ENCODE results near the gene TUBB8B.
A peak's percentile ranks its signal among the peaks of the same experiment; 100 is the strongest.
"Not testable (repeated sequence)": the region's sequence is repeated elsewhere in the genome, so short reads cannot be mapped to it uniquely, and the experiment has no call there.

TUBB8B gene

DNA sequence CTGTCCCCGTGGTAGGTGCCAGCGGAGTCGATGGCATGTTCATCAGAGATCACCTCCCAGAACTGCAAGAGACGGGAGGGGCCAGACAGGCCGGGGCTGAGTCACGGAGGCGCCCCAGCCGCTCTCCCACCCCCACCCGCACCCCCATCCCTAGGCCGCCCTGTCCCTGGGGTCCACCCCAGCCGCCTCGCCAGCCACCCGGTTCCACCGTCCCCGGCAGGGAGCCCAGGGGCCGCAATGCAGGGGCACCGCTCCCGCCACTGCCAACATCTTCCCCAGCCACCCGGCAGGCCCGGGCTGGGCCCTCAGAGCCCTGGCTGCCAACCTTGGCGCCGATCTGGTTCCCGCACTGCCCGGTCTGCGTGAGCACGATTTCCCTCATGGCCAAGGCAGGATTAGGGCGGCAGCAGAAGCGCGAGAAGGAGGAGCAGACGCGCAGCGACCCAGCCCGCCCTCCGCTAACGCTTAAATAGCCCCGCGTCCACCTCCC, at the start of gene TUBB8B:
Gene TUBB8B (minus strand): TSS at position 440 of the 490 bp plus-strand sequence. CDS start 58 bp downstream, at position 382.
- not testable (repeated sequence) for DNase-seq

DNA sequence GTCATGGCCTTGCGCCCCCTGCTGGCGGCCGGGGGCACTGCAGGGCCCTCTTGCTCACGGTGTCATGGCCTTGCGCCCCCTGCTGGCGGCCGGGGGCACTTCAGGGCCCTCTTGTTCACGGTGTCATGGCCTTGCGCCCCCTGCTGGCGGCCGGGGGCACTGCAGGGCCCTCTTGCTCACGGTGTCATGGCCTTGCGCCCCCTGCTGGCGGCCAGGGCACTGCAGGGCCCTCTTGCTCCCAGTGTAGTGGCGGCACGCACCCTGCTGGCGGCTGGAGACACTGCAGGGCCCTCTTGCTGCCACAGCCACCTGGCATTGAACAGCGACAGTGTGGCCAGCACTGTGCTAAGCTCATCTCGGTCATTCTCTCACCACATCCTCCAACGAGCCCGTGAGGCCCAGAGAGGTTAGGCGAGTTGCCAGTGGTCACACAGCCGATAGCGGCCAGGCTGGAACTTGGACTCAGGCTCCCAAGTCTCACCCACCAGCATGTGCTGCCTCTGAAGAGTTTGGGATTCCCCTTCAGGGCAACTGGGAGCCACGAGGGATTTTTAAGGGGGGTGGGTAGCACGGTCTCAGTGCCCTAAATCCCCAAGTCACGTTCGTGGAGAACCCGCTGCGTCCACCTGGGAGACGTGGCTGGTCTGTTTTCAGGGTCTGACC, 48.0 kb upstream of the TUBB8B start:
- peak; percentile 63 for DNase-seq

DNA sequence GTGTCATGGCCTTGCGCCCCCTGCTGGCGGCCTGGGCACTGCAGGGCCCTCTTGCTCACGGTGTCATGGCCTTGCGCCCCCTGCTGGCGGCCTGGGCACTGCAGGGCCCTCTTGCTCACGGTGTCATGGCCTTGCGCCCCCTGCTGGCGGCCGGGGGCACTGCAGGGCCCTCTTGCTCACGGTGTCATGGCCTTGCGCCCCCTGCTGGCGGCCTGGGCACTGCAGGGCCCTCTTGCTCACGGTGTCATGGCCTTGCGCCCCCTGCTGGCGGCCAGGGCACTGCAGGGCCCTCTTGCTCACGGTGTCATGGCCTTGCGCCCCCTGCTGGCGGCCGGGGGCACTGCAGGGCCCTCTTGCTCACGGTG, 47.3 kb upstream of the TUBB8B start:
- DNase-seq = not testable (repeated sequence)

DNA sequence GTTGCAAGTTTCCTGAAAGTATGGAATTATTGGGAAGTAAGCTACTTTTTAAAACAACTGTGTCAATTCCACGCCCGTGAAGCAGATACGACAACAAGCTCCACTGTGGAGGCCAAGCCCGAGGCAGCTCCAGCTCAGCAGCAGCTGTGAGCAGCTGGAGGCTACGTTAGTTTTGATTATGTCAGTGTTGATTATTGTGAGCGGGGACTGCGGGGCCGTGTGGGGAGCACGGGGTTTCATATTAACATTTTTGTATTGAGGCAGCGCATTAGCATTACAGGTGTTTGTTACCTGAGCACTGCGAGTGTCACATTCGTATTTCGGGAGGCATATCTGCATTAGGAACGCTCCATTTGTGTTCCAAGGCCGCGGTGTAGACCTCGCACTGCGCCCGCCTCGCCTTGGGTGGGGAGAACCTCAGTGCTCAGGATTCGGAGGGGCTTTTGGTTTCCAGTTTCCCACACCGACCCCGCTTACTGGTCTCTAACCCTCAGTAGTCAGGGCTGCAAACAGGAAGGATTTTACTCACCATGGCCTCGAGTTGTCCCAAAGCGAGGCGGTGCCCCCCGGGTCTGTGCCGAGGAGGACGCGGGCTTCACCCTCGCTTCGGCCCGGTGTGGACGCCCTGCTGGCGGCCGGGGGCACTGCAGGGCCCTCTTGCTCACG, 46.8 kb upstream of the TUBB8B start:
- not testable (repeated sequence) for DNase-seq

DNA sequence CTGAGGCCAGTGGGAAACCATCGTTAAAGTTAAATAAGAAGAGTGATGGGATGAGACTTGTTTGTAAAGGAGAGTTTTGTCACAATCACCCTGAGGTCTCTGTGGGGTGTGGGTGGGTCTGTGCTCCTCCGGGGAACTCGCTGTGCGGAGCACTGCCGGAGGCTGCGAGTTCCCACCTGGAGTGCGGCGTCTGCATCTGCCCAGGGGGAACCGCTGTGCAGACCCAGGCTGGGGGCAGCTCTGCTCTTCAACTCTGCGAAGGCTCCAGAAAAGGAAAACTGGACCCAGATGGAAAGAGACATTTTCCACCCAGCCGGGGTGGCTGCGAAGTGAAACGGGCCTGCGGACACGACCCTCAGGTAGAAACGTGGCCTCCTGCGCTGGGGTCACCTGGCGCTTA, 46.2 kb upstream of the TUBB8B start:
- DNase-seq = not testable (repeated sequence)

DNA sequence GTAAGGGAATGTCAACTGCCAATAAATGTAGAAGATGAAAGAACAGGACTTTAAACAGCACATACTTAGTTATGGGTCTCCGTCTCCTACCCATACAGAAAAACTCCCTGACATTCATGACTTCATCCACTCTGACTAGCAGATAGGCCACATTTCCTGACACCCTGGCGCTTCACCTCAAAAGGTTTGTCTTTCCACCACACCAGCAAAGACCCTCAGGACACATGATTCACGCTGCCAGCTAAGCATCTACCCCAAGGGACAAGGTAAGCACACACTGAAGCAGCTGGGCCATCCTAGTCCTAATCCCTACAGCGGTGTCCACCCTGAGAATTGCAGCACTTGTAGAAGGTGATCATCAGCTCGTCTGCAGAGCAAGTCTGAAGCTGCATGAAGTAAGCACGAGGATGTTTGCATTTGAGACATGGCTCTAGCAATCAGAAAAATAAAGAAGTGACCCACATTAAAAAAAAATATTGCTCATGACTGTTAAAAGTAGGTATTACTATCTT, 44.5 kb upstream of the TUBB8B start:
- not testable (repeated sequence) for DNase-seq

DNA sequence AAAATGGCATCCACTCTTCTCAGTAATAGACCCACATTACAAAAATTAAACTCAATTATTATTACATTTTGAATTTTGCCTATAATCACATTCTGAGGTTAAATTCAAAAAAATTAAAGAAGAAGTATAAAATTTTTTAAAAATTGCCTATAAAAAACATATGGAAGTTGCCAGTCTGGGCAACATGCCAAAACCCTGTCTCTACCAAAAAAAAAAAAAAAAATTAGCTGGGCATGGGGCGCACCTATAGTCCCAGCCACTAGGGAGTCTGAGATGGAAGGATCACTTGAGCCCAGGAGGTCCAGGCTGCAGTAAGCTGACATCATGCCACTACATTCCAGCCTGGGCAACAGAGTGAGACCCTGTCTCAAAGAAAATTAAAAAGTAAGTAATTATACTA, 42.1 kb upstream of the TUBB8B start:
- DNase-seq = not testable (repeated sequence)

DNA sequence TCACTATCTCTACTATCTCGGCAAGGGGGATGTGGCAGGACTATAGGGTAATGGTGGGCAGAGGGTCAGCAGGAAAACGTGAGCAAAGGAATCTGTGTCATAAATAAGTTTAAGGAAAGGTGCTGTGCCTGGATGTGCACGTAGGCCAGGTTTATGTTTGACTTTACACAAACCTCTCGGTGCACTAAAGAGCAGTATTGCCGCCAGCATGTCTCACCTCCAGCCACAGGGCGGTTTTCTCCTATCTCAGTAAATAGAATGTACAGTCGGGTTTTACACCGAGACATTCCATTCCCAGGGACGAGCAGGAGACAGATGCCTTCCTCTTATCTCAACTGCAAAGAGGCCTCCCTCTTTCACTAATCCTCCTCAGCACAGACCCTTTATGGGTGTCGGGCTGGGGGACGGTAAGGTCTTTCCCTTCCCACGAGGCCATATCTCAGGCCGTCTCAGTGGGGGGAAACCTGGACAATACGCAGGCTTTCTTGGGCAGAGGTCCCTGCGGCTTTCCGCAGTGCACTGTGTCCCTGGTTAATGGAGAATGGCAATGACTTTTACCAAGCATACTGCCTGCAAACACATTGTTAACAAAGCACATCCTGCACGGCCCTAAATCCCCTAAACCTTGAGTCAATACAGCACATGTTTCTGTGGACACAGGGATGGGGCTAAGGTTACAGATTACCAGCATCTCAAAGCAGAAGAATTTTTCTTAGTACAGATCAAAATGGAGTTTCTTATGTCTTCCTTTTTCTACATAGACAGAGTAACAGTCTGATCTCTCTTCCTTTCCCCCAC, 41.2 kb upstream of the TUBB8B start:
- not testable (repeated sequence) for DNase-seq

DNA sequence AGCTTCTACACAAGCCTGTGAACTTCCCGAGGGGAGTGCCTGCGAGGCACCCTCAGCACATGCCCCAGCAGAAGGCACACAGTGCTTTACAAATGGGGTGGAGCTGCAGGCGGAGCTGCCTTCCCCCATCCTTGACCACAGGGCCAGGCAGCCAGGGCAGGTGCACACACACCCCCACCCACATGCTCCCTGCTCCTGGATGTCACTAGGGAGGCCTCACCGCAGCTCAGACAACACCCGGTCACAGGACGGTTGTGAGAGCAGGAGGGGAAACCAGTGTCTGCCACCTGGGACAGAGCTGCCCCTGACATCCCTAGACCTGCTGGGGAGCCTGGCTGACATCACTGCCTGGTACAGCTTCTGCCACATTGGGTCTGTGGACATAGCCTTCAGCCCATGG, 39.7 kb upstream of the TUBB8B start:
- not testable (repeated sequence) for DNase-seq

DNA sequence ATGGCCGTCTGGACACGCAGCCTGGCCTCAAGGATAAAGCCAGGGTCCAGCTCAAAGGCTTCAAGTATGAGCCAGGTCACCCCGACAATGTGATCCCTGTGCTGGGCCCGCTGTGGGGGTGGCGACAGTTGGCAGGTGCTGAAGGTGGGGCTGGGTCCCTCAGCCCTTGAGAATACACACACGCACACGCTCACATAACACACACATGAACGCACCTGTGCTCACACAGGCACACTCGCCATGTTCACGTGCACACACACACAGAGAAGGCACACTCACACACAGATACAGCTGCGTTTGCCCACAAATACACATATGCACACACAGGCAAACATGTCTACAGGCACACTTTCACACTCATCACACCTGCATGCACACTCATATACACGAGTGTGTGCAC, 35.4 kb upstream of the TUBB8B start:
- not testable (repeated sequence) for DNase-seq

DNA sequence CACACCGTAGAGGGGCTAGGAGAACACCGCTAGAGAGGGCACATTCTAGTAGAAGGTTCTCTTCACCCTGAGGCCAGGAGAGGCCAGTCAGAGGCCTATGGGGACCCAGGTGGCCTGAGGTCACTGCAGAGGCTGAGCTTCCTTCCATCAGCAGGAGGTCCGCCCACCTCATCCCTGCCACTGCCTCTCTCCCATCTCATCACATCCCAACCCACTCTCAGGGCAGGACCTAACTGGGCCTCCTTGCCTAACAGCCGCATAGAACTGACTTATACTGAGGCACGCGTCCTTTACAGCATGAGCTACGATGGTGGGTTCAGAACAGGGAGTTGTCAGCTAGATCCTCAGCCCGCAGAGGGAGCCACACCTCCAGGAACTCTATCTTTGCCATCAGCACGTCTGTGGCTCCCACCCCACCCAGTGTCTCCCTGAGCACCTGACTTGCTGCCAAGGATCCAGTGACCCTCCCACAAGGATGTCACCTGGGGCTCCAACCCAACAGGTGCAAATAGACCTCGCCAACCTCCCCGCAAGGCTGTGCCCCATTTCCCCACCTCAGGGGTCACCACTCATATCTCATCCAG, 33.3 kb upstream of the TUBB8B start:
- DNase-seq = not testable (repeated sequence)

DNA sequence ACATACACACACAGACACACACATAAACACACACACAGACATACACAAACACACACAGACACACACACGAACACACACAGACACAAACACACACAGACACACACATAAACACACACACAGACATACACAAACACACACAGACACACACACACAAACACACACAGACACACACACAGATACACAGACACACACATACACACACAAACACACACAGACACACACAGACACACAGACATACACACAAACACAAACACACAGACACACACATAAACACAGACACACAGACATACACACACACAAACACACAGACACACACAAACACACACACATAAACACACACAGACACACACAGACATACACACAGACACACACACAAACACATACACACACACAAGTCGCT, 31.5 kb upstream of the TUBB8B start:
- DNase-seq = not testable (repeated sequence)

DNA sequence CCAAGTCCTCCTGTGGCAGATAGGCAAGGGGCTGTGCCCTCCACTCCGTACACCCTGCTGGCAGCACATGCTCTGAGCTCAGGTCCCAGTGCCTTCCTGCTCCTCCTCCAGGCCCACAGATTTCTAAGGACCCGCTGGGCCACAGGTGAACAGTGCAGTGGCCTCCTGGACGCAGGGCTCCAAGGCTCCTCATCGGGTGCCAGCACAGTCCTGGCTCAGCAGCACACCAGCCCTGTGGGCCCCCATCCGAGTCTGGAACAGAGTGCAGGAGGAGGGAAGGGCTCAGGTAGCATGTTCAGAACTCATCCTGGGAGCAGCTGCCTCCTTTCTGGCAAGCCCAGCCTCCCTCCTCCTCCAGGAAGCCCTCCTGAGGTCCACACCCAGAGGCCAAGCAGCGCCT, 30.8 kb upstream of the TUBB8B start:
- DNase-seq = not testable (repeated sequence)

DNA sequence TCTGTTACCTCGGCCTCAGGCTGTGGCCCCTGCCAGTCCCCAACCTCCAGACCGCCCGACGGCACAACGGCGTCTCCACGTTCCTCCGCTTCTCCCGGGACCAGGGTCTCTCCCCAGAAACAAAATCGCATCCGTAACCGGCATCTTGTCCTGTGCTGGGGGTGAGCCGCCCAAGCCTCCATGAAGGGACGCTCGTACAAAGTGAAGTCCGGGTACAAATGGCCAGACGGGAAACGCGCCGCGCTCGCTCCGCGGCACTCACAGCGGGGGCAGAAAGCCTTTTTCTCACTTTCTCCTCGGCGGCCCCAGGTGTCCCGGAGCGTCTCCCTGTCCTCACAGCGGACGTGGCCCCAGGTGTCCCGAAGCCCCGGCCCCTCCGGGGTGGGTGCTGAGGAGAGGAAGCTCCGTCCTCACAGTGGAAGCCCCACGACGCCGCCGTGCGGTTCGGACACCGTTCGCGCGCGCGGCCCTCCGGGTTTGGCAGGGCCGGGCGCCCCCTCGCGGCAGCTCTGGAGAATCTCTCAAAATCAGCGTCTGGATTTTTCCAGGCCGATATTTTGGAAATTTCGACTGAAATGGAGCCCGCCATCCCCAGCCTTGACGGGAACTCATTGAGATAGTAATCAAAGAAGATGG, 26.2 kb upstream of the TUBB8B start:
- DNase-seq = not testable (repeated sequence)

DNA sequence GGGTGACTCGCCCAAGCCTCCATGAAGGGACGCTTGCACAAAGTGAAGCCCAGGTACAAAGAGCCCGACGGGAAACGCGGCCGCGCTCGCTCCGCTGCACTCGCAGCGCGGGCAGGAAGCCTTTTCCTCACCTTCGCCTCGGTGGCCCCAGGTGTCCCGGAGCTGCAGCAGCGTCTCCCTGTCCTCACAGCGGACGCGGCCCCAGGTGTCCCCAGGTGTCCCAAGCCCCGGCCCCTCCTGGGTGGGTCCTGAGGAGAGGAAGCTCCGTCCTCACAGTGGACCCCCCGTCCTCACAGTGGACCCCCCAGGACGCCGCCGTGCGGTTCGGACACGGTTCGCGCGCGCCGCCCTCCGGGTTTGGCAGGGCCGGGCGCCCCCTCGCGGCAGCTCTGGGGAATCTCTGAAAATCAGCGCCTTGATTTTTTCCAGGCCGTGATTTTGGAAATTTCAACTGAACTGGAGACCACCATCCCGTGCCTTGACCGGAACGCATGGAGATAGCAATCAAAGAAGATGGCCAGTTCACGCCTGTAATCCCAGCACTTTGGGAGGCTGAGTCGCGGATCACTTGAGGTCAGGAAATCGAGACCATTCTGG, 23.9 kb upstream of the TUBB8B start:
- DNase-seq = not testable (repeated sequence)

DNA sequence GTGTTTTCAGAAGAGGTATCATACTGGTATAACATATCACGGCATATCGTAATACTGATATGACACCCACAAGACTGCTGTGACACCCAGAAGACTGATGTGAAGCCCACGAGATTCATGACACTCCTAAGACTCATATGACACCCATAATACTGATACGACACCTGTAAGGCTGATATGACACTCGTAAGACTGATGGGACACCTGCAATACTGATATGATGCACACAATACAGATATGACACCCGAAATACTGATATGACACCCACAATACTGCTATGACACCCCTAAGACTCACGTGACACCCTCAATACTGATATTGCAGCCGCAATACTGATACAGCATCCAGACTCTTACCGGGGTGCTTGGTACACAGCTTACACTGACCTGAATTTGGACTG, 18.3 kb upstream of the TUBB8B start:
- DNase-seq = peak; percentile 57

DNA sequence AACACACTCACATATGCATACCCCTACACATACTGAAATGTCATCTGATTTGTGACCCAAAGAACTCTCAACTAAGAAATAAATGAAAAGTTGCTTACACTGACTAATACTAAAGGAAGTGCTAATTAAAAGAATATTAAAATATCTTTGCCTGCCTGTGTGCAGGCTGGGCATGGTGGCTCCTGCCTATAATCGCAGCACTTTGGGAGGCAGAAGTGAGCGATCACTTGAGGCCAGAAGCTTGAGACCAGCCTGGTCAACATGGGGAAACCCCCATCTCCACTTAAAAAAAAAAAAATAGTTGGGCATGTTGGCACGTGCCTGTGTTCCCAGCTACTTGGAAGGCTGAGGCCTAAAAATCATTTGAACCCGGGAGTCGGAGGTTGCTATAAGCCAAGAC, 14.9 kb upstream of the TUBB8B start:
- not testable (repeated sequence) for DNase-seq

DNA sequence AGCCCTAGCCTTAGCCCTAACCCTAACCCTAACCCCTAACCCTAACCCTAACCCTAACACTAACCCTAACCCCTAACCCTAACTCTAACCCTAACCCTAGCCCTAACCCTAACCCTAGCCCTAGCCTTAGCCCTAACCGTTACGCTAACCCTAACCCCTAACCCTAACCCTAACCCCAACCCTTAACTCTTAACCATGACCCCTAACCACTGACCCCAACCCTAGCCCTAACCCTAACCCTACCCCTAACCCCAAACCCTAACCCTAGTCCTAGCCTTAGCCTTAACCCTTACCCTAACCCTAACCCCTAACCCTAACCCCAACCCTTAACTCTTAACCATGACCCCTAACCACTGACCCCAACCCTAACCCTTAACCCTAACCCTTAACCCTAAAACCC, 14.2 kb upstream of the TUBB8B start:
- DNase-seq = not testable (repeated sequence)

DNA sequence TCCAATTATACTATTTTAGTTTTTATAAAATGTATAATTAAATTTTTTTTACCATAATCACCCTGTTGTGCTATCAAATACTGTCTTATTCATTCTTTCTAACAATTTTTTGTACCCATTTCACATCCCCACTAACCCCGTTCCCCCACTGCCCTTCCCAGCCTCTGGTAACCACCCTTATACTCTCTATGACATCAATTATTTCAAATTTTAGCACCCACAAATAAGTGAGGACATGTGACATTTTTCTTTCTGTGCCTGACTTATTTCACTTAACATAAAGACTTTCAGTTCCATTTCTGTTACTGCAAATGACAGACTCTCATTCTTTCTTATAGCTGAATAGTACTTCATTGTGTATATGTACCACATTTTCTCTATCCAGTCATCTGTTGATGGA, 5.0 kb upstream of the TUBB8B start:
- not testable (repeated sequence) for DNase-seq

DNA sequence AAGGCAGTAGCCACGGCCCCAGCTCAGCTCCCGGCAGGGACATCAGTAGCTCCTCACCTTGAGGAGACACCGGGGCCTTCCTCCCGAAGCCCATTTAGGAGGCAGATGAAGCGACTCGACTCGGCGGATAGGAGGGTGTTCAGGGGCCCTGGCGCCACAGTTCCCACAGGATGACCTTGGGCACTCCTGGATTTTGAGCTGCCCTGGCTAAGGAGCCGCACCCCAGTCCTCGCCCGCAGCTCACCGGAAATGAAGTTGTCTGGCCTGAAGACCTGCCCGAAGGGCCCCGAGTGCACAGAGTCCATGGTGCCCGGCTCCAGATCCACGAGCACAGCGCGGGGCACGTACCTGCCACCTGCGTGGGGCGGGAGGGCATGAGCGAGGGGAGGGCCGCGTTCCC, 719 bp downstream of the TUBB8B start:
- DNase-seq = not testable (repeated sequence)

DNA sequence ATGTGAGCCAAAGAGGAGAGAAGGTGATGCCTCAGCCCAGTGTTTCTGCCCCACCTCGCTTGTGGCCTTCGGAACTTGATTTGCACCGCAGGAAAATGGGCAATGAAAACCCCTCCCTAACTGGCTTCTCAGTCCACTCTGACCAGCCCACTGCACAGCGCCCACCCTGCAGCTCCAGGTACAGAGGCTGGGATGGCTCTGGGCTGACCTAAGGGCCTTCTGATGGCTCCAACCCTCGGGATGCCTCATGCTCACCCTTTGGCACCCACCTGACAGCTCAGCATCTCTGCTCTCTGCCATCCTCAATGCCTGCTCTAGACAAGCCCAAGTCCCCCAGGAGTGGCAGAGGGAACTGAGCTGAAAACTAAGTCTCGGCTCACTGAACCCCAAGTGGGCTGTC, 36.2 kb downstream of the TUBB8B start:
- DNase-seq = not testable (repeated sequence)

DNA sequence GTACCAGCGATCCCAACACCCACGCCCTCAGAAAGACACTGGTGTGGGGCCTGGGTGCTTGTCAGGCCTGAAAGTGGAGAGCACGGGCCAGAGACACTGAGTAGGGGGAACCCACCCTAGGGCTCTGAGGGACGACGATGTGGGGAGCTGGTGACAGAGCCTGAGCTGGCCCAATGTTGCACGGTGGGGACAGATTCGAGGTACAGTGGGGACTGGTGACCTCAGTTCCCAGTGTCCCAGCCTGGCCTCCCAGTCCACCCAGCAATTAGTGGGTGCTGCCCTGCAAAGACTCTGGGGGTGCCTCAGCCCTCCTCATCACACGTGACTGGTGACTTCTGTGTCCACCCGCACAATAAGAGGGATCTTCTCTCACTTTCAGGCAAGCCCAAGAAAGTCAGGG, 36.6 kb downstream of the TUBB8B start:
- not testable (repeated sequence) for DNase-seq

Data from activated CD4-positive, alpha-beta T cell treated with anti-CD3 and anti-CD28 coated beads, Interleukin-2, amount 50 U/mL, for 16 hours (primary cell).